SKM-1 treated with dmso at 0.1 percent for 144 hours (cell line): ENCODE measurements around the gene ADAM10.

ENCODE experiments used
- DNase-seq: peaks from one replicate; lab custom pipeline; 2025; ENCODE audit not compliant: unreplicated experiment; lab: John Stamatoyannopoulos, UW

Gene ADAM10

DNA sequence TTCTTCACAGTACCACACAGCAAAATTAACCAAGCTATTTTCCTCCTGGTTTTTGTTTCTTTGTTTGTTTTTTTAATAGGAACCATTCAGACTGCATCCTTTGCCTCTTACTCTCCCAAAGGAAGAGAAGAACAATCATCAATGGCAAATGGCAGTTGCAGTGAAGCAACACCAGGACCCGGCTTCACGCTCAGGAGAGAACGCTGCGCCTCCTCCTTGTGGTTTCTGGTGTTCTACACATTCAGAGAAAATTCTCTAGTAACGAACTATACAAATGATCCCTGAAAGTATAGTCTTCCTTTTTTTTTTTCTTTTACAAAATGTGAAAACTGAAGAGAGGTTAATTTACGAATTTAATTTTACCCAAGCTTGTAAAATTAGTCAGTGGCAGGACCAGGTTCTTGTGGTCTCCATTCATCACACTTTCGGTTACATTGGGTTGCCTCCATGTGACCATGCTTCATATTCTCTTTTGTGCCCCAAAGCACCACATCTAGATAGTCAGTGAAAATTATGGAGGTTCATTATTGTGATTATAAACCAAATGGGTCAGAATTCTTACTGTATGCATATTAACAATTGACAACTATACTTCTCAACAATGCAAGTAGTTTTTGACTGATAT is 11.0 kb upstream of the ADAM10 start:
- no peak for DNase-seq

- no peak for DNase-seq
Measured at GRCh38 chr15:58758141-58758540, 8.6 kb upstream of the ADAM10 start.

DNA sequence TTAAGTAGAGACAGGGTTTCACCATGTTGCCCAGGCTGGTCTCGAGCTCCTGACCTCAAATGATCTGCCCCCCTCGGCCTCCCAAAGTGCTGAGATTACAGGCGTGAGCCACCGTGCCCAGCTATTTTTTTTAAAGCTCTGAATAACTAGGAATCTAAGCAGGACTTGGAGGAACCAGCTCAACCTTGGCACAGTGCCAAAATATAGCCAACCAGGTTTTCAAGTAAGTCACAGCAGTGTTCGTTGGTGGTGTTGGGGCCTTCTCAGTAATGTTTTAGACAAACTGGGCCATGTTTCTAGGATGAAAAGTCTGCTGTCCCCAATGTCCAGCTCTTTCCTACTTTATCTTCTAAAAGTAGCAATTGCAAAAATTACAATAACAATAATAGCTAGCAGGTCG is 6.4 kb upstream of the ADAM10 start:
- no peak for DNase-seq

- no peak for DNase-seq
Measured at GRCh38 chr15:58755350-58755749, 5.8 kb upstream of the ADAM10 start.

DNA sequence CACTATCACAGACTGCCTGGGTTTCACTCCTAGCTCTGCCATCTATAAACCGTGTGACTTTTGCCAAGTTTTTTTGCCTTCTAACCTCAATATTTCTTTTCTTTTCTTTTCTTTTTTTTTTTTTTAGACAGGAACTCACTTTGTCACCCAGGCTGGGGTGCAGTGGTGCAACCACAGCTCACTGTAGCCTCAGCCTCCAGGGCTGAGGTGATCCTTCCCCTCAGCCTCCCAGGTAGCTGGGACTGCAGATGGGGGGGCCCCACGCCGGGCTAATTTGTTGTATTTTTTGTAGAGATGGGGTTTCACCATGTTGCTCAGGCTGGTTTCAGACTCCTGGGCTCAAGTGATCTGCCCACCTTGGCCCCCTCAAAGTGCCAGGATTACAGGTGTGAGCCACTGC is 3.2 kb upstream of the ADAM10 start:
- no peak for DNase-seq

DNA sequence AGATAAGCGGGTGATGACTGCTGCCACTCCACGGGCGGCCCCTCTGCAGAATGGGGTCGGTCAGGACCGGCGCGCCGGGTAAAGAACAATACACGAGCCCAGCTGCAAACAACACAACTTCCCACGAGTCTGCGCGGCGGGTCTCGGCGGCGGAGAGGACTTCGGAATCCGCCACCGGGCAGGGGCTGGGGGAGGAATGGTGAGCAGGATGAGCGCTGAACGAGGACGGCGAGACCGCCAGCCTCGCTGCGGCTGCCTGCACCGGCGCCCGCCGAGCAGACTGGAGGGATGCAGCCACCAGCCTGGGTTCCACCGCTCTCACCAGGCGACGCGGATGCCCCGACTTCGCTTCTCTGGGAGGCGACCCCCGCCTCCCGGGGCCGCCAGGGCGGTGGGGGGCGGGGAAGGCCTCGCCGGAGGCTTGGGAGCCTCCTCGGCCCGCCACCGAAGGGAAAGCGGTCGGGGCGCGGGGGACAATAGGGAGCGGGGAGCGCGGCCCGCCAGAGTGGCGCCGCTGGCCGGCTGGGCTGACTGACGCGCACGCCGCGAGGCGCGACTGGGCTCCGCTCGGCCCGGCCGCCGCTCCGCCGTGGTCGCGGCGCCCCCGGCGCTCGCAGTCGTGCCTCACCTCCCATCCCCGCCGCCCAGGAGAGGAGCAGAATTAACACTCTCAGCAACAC is 515 bp downstream of the ADAM10 start:
- DNase-seq, result no peak

- no peak for DNase-seq
Measured at GRCh38 chr15:58748040-58748851, 1.3 kb downstream of the ADAM10 start.

DNA sequence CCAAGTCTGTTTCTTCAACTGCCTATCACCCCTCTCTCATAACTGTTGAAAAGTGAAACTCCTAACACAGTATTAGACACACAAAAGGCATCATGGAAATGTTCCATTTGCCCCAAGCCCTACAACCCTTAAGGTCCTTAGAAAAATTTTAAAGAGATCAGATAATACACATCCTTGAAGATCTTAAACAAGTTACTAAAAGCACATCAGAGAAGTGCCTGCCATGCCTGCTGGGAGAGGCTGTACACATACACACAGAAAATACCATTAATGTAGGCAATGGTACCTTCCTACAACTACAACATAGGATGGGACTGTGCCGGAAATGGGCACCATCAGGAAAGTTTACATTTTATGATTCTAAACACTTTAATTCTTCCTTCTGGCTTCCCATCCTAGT is 3.3 kb downstream of the ADAM10 start:
- no peak for DNase-seq

- no peak for DNase-seq
Measured at GRCh38 chr15:58742819-58743502, 6.5 kb downstream of the ADAM10 start.

DNA sequence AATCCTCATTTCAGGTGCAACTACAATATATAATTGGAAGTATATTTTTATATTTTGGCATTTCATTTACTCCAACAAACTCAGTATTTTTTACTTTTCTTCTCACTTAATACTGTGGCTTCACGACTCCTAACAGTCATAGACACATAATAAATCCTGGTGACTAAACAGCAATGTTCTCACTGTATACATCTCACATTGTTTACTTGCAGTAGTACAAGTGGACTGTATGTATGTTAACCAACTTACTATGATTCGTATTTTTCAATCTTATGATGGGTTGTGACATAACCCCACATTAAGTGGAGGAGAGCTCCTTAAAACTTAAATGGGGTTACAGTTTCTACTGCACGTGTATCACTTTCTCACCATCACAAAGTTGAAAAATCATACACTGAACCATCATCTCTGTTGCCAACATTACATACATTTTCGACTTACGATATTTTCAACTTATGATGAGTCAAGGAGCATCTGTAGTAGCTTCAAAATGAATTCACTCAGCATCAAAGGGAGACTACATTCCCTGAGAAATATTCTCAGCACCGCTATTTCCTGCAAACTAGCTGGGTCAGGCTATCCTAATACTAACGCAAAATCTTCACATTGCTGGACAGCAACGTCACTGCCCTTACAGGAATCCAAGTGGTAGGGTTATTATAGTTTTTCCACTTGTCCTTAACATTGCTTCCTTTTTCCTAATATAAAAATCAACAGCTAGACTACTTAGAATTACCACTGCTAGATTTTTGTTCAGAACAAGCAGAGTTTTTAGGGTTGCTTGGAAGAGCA is 7.3 kb downstream of the ADAM10 start:
- no peak for DNase-seq

GRCh38 chr15:58741032-58741431 is 8.5 kb downstream of the ADAM10 start:
- no peak for DNase-seq

GRCh38 chr15:58740436-58740835 is 9.1 kb downstream of the ADAM10 start:
- no peak for DNase-seq

- DNase-seq, result peak; percentile 59
Measured at GRCh38 chr15:58738046-58738707, 11.3 kb downstream of the ADAM10 start.

DNA sequence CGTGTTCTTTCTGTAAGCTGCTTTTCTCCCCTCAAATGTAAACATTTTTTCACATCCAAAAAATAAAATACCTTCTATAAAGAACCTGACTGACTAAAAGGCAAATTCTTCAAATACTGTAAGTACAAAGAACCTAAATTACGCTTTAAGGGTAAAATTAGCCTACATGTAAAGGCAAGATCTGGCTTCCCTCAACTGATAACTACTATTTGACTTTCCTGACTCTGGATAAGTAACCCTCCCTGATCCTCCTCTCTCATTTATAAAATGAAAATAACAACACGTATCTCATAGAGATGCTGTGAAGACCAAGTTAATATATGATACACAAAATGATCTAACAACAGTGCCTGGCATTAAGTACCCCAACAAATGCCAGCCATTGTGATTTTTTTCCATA is 12.2 kb downstream of the ADAM10 start:
- no peak for DNase-seq

- no peak for DNase-seq
Measured at GRCh38 chr15:58736018-58736643, 13.4 kb downstream of the ADAM10 start.

GRCh38 chr15:58734859-58735258 is 14.6 kb downstream of the ADAM10 start:
- no peak for DNase-seq

DNA sequence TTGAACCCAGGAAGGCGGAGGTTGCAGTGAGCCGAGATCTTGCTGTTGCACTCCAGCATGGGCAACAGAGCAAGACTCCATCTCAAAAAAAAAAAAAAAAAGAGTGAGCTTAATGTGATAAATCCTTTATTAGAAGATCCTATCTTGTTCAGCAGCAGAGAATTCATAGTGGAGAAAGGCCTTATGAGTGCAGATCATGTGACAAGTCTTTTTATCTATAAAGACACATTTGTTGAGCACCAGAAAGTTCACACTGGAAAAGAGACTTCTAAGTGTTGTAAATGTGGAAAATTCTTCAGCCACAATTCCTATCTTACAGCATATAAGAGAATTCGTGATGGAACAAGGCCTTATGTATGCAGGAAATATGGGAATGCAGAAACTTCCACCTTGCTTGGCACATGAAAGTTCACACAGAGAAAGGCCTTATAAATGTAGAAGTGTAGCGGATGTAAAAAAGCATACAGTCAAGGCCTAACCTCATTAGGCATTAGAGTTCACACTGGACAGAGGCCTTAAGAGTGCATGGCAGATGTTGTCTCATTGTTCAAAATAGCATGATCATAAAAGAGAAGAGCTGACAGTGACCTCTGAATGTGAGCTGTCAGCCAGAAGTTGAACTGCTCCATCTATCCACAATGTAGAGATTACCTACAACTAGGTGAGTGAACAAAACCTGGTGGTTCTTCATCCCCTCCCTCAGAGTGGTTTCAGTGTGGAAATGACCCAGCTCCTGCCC is 16.7 kb downstream of the ADAM10 start:
- no peak for DNase-seq

DNA sequence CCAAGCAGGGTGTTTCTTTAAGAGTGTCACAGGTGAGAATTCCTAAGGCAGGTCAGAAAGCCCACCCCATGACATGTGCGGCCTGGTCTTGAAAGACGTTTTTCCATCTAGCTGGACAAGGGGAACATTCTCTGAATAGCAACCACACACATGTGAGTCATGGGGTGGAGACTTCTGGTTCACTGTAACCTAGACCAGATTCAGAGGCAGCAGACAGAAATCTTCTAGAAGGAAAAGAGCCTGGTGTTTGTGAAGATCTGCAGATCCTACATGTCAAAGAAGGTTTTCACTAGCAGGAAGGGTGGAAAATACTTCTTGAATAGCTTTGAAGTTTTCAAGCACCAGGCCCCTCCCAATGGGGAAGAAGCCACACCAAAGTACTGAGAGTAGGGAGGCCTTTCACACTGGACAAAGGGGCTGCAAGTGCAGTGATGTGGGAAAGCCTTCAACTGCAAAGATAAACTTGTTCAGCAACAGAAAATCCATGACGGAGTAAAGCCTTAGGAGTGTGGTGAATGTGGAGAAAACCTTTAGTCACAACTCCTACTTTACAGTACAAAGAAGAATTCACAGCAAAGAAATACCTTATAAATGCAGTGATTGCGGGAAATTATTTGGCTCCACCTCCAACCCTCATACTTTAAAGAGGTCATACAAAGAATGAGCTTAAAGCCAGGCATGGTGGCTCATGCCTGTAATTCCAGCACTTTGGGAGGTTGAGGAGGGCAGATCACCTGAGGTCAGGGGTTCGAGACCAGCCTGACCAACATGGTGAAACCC is 17.6 kb downstream of the ADAM10 start:
- no peak for DNase-seq
